IPS-18a (cell line): ENCODE results near the gene ARHGAP19.
"Not testable (repeated sequence)": the region's sequence is repeated elsewhere in the genome, so short reads cannot be mapped to it uniquely, and the experiment has no call there.

Source experiments
- H3K27ac ChIP-seq: one replicate; pipeline ENCODE4 v1.5.1; 2013; ENCODE audit warnings: low read length
- H3K27me3 ChIP-seq: one replicate; pipeline ENCODE4 v1.6.1; 2013; ENCODE audit warnings: mild to moderate bottlenecking, low read length; ENCODE audit not compliant: control insufficient read depth, insufficient read depth
- H3K36me3 ChIP-seq: one replicate; pipeline ENCODE4 v1.6.1; 2013; ENCODE audit warnings: low read depth, low read length; ENCODE audit not compliant: control insufficient read depth
- H3K4me1 ChIP-seq: one replicate; pipeline ENCODE4 v1.6.1; 2013; ENCODE audit warnings: low read depth, low read length; ENCODE audit not compliant: control insufficient read depth
- H3K4me3 ChIP-seq: one replicate; pipeline ENCODE4 v1.5.1; 2013; ENCODE audit warnings: low read length
- H3K9ac ChIP-seq: one replicate; pipeline ENCODE4 v1.6.1; 2013; ENCODE audit warnings: mild to moderate bottlenecking, low read length, moderate library complexity
- H3K9me3 ChIP-seq: one replicate; pipeline ENCODE4 v1.6.1; 2013; ENCODE audit warnings: low read depth, low read length; ENCODE audit not compliant: control insufficient read depth

Gene ARHGAP19

DNA sequence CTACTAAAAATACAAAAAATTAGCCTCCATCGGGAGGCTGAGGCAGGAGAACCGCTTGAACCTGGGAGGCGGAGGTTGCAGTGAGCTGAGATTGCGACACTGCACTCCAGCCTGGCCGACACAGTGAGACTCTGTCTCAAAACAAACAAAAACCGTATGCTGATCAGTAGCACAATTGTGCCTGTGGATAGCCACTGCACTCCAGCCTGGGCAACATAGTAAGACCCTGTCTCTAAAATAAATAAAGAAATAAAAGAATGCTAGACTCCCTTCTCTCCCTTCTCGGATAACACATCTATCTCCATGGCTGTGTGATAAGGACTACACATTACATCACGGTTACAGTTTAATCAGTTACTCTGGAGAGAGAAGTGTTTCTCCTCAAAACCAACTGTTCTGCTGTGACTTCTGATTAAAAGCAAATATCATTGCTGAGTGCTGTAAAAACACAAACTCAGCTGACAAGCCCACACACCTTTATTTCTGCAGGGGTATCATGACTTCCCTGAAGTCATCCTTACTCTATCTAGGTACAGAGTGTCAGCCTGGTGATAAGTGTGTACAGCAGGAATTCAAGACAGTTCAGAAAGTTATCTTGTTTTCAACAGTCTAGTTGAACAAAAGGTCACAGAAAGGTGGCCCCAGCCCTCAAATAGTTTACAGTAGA, 5.3 kb upstream of the ARHGAP19 start:
- no peak overlapping the region for H3K27ac ChIP-seq
- no peak overlapping the region for H3K9ac ChIP-seq
- no peaks in the 10 kb centered on the region for H3K9me3 ChIP-seq
- no peaks in the 10 kb centered on the region for H3K36me3 ChIP-seq
- H3K27me3 ChIP-seq = no peaks in the 10 kb centered on the region
- H3K4me3 ChIP-seq = no peak overlapping the region
- no peaks in the 10 kb centered on the region for H3K4me1 ChIP-seq

GRCh38 chr10:97292862-97293198, 393 bp upstream of the ARHGAP19 start:
- Histone ChIP-seq H3K9me3 (no peaks in the 10 kb centered on the region), H3K9ac (no peak overlapping the region), H3K4me3 (no peak overlapping the region), H3K4me1 (peaks cover 3% of the 10 kb centered on the region), H3K27ac (no peak overlapping the region), H3K27me3 (no peaks in the 10 kb centered on the region), H3K36me3 (no peaks in the 10 kb centered on the region)

DNA sequence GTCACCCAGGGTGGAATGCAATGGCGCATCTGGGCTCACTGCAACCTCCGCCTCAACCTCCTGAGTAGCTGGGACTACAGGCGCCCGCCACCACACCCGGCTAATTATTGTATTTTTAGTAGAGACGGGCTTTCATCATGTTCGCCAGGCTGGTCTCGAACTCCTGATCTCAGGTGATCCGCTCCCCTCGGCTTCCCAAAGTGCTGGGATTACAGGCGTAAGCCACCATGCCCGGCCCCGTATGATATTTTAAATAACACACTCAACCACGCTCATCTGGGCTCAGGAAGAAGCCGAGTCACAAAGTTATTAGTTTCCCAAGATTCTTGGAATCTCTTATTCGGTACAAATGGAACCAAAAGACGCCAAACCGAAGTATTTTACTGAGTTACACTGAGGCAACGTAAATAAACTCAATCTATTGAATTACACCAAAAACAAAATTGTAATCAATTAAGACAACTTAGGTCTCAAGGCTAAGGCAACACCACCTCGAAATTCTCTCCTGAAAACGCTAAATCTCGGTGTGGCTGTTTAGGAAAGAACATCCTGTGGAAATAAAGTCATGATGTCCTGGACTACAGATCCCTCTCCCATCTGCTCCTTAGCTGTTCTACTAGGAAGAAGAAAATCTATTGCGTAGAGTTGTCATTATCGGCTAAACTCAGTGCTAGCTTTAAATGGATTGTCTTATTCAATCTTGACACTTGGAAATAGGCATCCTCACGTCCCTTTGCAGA, 910 bp downstream of the ARHGAP19 start:
- Histone ChIP-seq H3K9ac (peak overlapping the region; percentile 87), H3K4me3 (peak overlapping the region; percentile 89), H3K9me3 (no peaks in the 10 kb centered on the region), H3K27me3 (no peaks in the 10 kb centered on the region), H3K4me1 (peaks cover 3% of the 10 kb centered on the region), H3K27ac (peak overlapping the region; percentile 82), H3K36me3 (no peaks in the 10 kb centered on the region)

DNA sequence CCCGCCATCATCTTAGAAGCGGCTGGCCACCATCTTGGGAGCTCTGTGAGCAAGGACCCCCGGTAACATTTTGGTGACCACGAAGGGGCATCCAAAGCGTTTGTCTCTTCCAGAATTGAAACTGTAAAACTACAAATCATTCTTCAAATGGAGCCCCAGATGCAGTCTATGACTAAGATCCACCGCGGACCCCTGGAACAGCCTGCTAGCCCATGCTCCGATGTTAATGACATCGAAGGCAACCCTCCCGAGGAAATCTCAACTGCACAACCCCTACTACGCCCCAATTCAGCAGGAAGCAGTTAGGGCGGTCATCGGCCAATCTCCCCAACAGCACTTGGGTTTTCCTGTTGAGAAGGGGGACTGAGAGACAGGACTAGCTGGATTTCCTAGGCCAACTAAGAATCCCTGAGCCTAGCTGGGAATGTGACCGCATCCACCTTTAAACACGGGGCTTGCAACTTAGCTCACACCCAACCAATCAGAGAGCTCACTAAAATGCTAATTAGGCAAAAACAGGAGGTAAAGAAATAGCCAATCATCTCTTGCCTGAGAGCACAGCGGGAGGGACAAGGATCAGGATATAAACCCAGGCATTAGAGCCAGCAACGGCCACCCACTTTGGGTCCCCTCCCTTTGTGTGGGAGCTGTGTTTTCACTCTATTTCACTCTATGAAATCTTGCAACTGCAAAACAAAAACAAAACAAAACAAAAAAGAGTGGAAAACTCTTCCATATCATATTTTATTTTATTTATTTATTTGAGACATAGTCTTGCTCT, 1.7 kb downstream of the ARHGAP19 start:
- H3K27ac ChIP-seq, H3K9ac ChIP-seq, H3K27me3 ChIP-seq, H3K4me1 ChIP-seq, H3K4me3 ChIP-seq, H3K36me3 ChIP-seq, H3K9me3 ChIP-seq: not testable (repeated sequence)

- not testable (repeated sequence) for H3K27ac ChIP-seq, H3K36me3 ChIP-seq, H3K4me3 ChIP-seq, H3K9me3 ChIP-seq, H3K4me1 ChIP-seq, H3K27me3 ChIP-seq, H3K9ac ChIP-seq
Observed at GRCh38 chr10:97290076-97290475, 2.4 kb downstream of the ARHGAP19 start.

DNA sequence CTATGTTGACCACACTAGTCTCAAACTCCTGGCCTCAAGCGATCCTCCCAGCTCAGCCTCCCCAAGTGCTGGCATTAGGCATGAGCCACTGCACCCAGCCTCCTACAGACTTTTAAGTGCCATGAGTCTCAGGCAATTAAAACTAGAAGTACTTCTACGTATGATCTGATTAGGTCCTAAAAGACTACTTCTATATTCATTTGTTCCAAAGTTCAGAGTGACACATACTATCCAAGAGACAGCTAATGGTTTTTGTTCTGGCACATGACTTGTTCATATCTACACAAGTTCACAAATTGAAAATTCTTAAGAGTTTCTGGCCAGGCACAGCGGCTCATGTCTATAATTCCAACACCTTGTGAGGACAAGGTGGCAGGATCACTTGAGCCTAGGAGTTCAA, 11.7 kb downstream of the ARHGAP19 start:
- no peaks in the 10 kb centered on the region for H3K36me3 ChIP-seq

GRCh38 chr10:97279121-97279815, 13.2 kb downstream of the ARHGAP19 start:
- no peaks in the 10 kb centered on the region for H3K36me3 ChIP-seq
- H3K27me3 ChIP-seq = no peaks in the 10 kb centered on the region
- no peak overlapping the region for H3K4me3 ChIP-seq
- no peaks in the 10 kb centered on the region for H3K4me1 ChIP-seq
- H3K9ac ChIP-seq = no peak overlapping the region
- H3K27ac ChIP-seq = no peak overlapping the region
- H3K9me3 ChIP-seq = no peaks in the 10 kb centered on the region

More for the DNA sequence above, 11.7 kb downstream of the ARHGAP19 start:
- no peaks in the 10 kb centered on the region for H3K9me3 ChIP-seq
- no peak overlapping the region for H3K4me3 ChIP-seq
- no peaks in the 10 kb centered on the region for H3K4me1 ChIP-seq
- H3K27me3 ChIP-seq = no peaks in the 10 kb centered on the region
- H3K27ac ChIP-seq = no peak overlapping the region
- H3K9ac ChIP-seq = no peak overlapping the region

DNA sequence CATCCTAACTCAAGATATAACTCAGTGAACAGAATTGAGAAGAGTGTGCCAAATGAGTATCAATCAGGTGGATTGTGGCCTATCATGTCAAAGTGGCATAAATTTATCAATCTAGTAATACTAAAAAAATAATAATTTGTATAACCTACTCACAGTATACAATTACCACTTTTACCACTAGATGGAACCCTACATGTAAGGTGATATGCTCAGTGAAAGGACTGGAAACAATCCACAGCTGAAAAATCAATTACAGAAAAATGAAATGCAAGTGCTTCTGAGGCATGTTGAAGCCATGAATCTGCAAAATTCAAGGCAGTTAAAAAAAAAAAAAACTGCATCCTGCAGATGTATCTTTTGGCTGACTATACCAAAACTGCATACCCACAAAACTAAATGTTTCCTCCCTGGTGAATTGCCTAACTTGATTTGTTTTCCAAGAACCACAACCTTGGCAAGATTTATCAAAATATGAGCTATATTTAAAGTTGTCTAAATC, 13.9 kb downstream of the ARHGAP19 start:
- Histone ChIP-seq H3K9ac (no peak overlapping the region), H3K9me3 (no peaks in the 10 kb centered on the region), H3K27me3 (no peaks in the 10 kb centered on the region), H3K27ac (no peak overlapping the region), H3K4me1 (no peaks in the 10 kb centered on the region), H3K4me3 (no peak overlapping the region), H3K36me3 (no peaks in the 10 kb centered on the region)

- Histone ChIP-seq H3K27ac (no peak overlapping the region), H3K9ac (no peak overlapping the region), H3K36me3 (no peaks in the 10 kb centered on the region), H3K9me3 (no peaks in the 10 kb centered on the region), H3K4me1 (no peaks in the 10 kb centered on the region), H3K4me3 (no peak overlapping the region), H3K27me3 (no peaks in the 10 kb centered on the region)
Observed at GRCh38 chr10:97277551-97277950, 14.9 kb downstream of the ARHGAP19 start.

GRCh38 chr10:97274828-97275227, 17.6 kb downstream of the ARHGAP19 start:
- Histone ChIP-seq H3K4me1 (no peaks in the 10 kb centered on the region), H3K9ac (no peak overlapping the region), H3K27ac (no peak overlapping the region), H3K4me3 (no peak overlapping the region), H3K9me3 (peaks cover 3% of the 10 kb centered on the region), H3K27me3 (no peaks in the 10 kb centered on the region), H3K36me3 (no peaks in the 10 kb centered on the region)

- Histone ChIP-seq H3K27ac (no peak overlapping the region), H3K4me3 (no peak overlapping the region), H3K9ac (no peak overlapping the region), H3K27me3 (no peaks in the 10 kb centered on the region), H3K36me3 (no peaks in the 10 kb centered on the region), H3K4me1 (no peaks in the 10 kb centered on the region), H3K9me3 (peaks cover 3% of the 10 kb centered on the region)
Observed at GRCh38 chr10:97273700-97274099, 18.7 kb downstream of the ARHGAP19 start.
